GM18861 (cell line): Measurements from ENCODE around the gene PIF1.
"Not testable (repeated sequence)": the region's sequence is repeated elsewhere in the genome, so short reads cannot be mapped to it uniquely, and the experiment has no call there.

Source experiments
- ATAC-seq: cut with Tn5 transposase; IDR thresholded peaks from one replicate; pipeline ENCODE4 v1.9.1; 2021; ENCODE audit not compliant: unreplicated experiment

The PIF1 gene

GRCh38 chr15:64847876-64848716, 22.6 kb upstream of the PIF1 start:
- ATAC-seq = no peak

- no peak for ATAC-seq
Measured at GRCh38 chr15:64847448-64847847, 22.0 kb upstream of the PIF1 start.

GRCh38 chr15:64847016-64847415, 21.6 kb upstream of the PIF1 start:
- ATAC-seq = no peak

- no peak for ATAC-seq
Measured at GRCh38 chr15:64845831-64846595, 20.6 kb upstream of the PIF1 start.

GRCh38 chr15:64845183-64845611, 19.8 kb upstream of the PIF1 start:
- ATAC-seq = no peak

GRCh38 chr15:64844576-64845145, 19.2 kb upstream of the PIF1 start:
- no peak for ATAC-seq

- ATAC-seq = no peak
Measured at GRCh38 chr15:64843991-64844390, 18.5 kb upstream of the PIF1 start.

GRCh38 chr15:64842986-64843561, 17.6 kb upstream of the PIF1 start:
- no peak for ATAC-seq

GRCh38 chr15:64842096-64842939, 16.9 kb upstream of the PIF1 start:
- ATAC-seq = no peak

GRCh38 chr15:64841344-64842095, 16.1 kb upstream of the PIF1 start, which contains the start of gene PLEKHO2:
Gene PLEKHO2, plus strand, starts transcription at chr15:64841915. Its CDS starts 102 bp downstream, at chr15:64842017.
- ATAC-seq = peak; percentile 41

GRCh38 chr15:64841060-64841343, 15.6 kb upstream of the PIF1 start:
- ATAC-seq = no peak

- ATAC-seq = no peak
Measured at GRCh38 chr15:64837502-64837901, 12.1 kb upstream of the PIF1 start.

GRCh38 chr15:64836023-64836536, 10.6 kb upstream of the PIF1 start:
- ATAC-seq = no peak

GRCh38 chr15:64833690-64834089, 8.2 kb upstream of the PIF1 start:
- ATAC-seq = no peak

GRCh38 chr15:64828985-64829384, 3.5 kb upstream of the PIF1 start:
- no peak for ATAC-seq

- peak; percentile 1 for ATAC-seq
Measured at GRCh38 chr15:64824929-64825430, 467 bp downstream of the PIF1 start.

GRCh38 chr15:64816452-64816851, 9.0 kb downstream of the PIF1 start:
- no peak for ATAC-seq

GRCh38 chr15:64814965-64815364, 10.5 kb downstream of the PIF1 start:
- ATAC-seq = not testable (repeated sequence)

GRCh38 chr15:64814283-64814682, 11.2 kb downstream of the PIF1 start:
- not testable (repeated sequence) for ATAC-seq
